GM23338 (cell line): ENCODE measurements around the gene PRRG3.

Source experiments
- CREB1 ChIP-seq: fragments of 250-450 bp; sonication (Bioruptor Pico); IDR thresholded peaks from 2 replicates; pipeline ENCODE4 v1.5.0; 2020; ENCODE audit warnings: low read depth, mild to moderate bottlenecking, moderate library complexity
- CTCF ChIP-seq, 2 experiments: fragments of 200-600 bp in 1 of 2; sonication (generic) in 1 of 2; conservative IDR thresholded peaks; 2 replicates each; pipeline versions ENCODE4 v1.5.1 to v1.6.1; 2016 to 2017; ENCODE audit warnings: antibody characterized with exemption in 2 of 2, low read depth in 2 of 2, mild to moderate bottlenecking in 2 of 2, moderate library complexity in 1 of 2
- ETS1 ChIP-seq: IDR thresholded peaks from 2 replicates; pipeline ENCODE4 v1.6.1; 2016; ENCODE audit warnings: antibody characterized with exemption
- EZH2 ChIP-seq: fragments of 200-600 bp; sonication (generic); IDR thresholded peaks from one replicate; pipeline ENCODE4 v1.8.0; 2017; ENCODE audit warnings: antibody characterized with exemption, mild to moderate bottlenecking, low read depth; ENCODE audit not compliant: unreplicated experiment
- EZH2phosphoT487 ChIP-seq: fragments of 200-600 bp; sonication (generic); IDR thresholded peaks from one replicate; pipeline ENCODE4 v1.8.1; 2018; ENCODE audit warnings: antibody characterized with exemption; ENCODE audit not compliant: unreplicated experiment
- JUNB ChIP-seq: IDR thresholded peaks from one replicate; pipeline ENCODE4 v1.6.1; 2016; ENCODE audit warnings: antibody characterized with exemption; ENCODE audit not compliant: unreplicated experiment
- NANOG ChIP-seq: IDR thresholded peaks from 2 replicates; pipeline ENCODE4 v1.6.1; 2016; ENCODE audit warnings: antibody characterized with exemption, borderline replicate concordance
- POLR2AphosphoS5 ChIP-seq: IDR thresholded peaks from 2 replicates; pipeline ENCODE4 v1.6.1; 2016; ENCODE audit warnings: antibody characterized with exemption, low read depth
- REST ChIP-seq: IDR thresholded peaks from one replicate; pipeline ENCODE4 v1.6.1; 2018; ENCODE audit warnings: antibody characterized with exemption; ENCODE audit not compliant: unreplicated experiment
- STAT1 ChIP-seq: IDR thresholded peaks from one replicate; pipeline ENCODE4 v1.6.1; 2016; ENCODE audit warnings: antibody characterized with exemption; ENCODE audit not compliant: unreplicated experiment
- ZNF114 ChIP-seq: fragments of 250-450 bp; sonication (Bioruptor Pico); IDR thresholded peaks from 2 replicates; pipeline ENCODE4 v1.5.0; 2020; ENCODE audit warnings: mild to moderate bottlenecking, moderate library complexity
- ZNF331 ChIP-seq: fragments of 250-450 bp; sonication (Bioruptor Pico); IDR thresholded peaks from 2 replicates; pipeline ENCODE4 v1.5.0; 2020; ENCODE audit warnings: low read depth, mild to moderate bottlenecking, moderate library complexity
- ZNF462 ChIP-seq: fragments of 250-450 bp; sonication (Bioruptor Pico); IDR thresholded peaks from 2 replicates; pipeline ENCODE4 v1.5.0; 2020; ENCODE audit warnings: mild to moderate bottlenecking, moderate library complexity

- TF ChIP-seq CTCF (conservative IDR thresholded peaks at IDR 0.05; ENCODE audit: low read depth in 2 of 2) (no peak), EZH2 (no peak), ZNF114 (CRISPR knock-in tag) (no peak), NANOG (no peak), REST (no peak), POLR2AphosphoS5 (no peak), EZH2phosphoT487 (no peak), ZNF462 (CRISPR knock-in tag) (no peak), STAT1 (no peak), CREB1 (CRISPR knock-in tag) (no peak), JUNB (no peak), ETS1 (no peak), ZNF331 (CRISPR knock-in tag) (no peak)
Measured at GRCh38 chrX:151703487-151703886, 8.2 kb downstream of the PRRG3 start.
